ENCODE measurements around the gene TUBB2B. TPM values are rescaled to one million over a fixed set of nuclear protein-coding genes. Genes with fewer than 3 reads are reported as not detected.
"Not testable (repeated sequence)": the region's sequence is repeated elsewhere in the genome, so short reads cannot be mapped to it uniquely, and the experiment has no call there.

Gene TUBB2B
- total RNA-seq, 1 donor from 2014 or later, result 6.9 TPM

GRCh38 chr6:3245216-3245615 lies 17.8 kb upstream of the TUBB2B start:
- intact Hi-C loops (cut with DNase I), result no loop called here
- no peak overlapping the region for H3K27ac ChIP-seq
- peaks cover 9% of the 10 kb centered on the region for H3K4me1 ChIP-seq
- no peaks in the 10 kb centered on the region for H3K9me3 ChIP-seq
- no peak for DNase-seq (ENCODE audit: extremely low spot score in 2 of 2)
- TF ChIP-seq POLR2AphosphoS5 (IDR thresholded peaks at IDR 0.05; ENCODE audit: insufficient read depth in 1 of 2, low read depth in 1 of 2) (no peak), POLR2A (IDR thresholded peaks at IDR 0.05) (no peak), CTCF (IDR thresholded peaks at IDR 0.05) (no peak)
- H3K4me3 ChIP-seq, result no peak overlapping the region
- H3K27me3 ChIP-seq, result no peaks in the 10 kb centered on the region
- H3K36me3 ChIP-seq, result no peaks in the 10 kb centered on the region

GRCh38 chr6:3244832-3245161 lies 17.3 kb upstream of the TUBB2B start:
- H3K27ac ChIP-seq; H3K4me3 ChIP-seq; H3K36me3 ChIP-seq; DNase-seq (ENCODE audit: extremely low spot score in 2 of 2); intact Hi-C loops (cut with DNase I); H3K9me3 ChIP-seq; H3K27me3 ChIP-seq; H3K4me1 ChIP-seq: not testable (repeated sequence)

- DNase-seq (ENCODE audit: extremely low spot score in 2 of 2), result no peak
- H3K9me3 ChIP-seq, result no peaks in the 10 kb centered on the region
- no peak overlapping the region for H3K4me3 ChIP-seq
- intact Hi-C loops (cut with DNase I), result no loop called here
- no peaks in the 10 kb centered on the region for H3K36me3 ChIP-seq
- no peaks in the 10 kb centered on the region for H3K27me3 ChIP-seq
- H3K4me1 ChIP-seq, result peaks cover 9% of the 10 kb centered on the region
- no peak overlapping the region for H3K27ac ChIP-seq
- TF ChIP-seq POLR2A (IDR thresholded peaks at IDR 0.05) (no peak), CTCF (IDR thresholded peaks at IDR 0.05) (no peak), POLR2AphosphoS5 (IDR thresholded peaks at IDR 0.05; ENCODE audit: insufficient read depth in 1 of 2, low read depth in 1 of 2) (no peak)
These were observed 16.8 kb upstream of the TUBB2B start for GRCh38 chr6:3244003-3244831.

GRCh38 chr6:3242768-3243167 lies 15.3 kb upstream of the TUBB2B start:
- intact Hi-C loops (cut with DNase I), result no loop called here

GRCh38 chr6:3241745-3242144 lies 14.3 kb upstream of the TUBB2B start:
- H3K36me3 ChIP-seq; H3K27ac ChIP-seq; H3K4me3 ChIP-seq; DNase-seq (ENCODE audit: extremely low spot score in 2 of 2); intact Hi-C loops (cut with DNase I); H3K9me3 ChIP-seq; H3K27me3 ChIP-seq; H3K4me1 ChIP-seq: not testable (repeated sequence)

More at GRCh38 chr6:3242768-3243167, 15.3 kb upstream of the TUBB2B start:
- Histone ChIP-seq H3K4me3 (no peak overlapping the region), H3K4me1 (peaks cover under 1% of the 10 kb centered on the region), H3K27me3 (no peaks in the 10 kb centered on the region), H3K9me3 (no peaks in the 10 kb centered on the region), H3K27ac (no peak overlapping the region), H3K36me3 (no peaks in the 10 kb centered on the region)
- TF ChIP-seq CTCF (IDR thresholded peaks at IDR 0.05) (no peak), POLR2A (IDR thresholded peaks at IDR 0.05) (no peak), POLR2AphosphoS5 (IDR thresholded peaks at IDR 0.05; ENCODE audit: insufficient read depth in 1 of 2, low read depth in 1 of 2) (no peak)
- DNase-seq (ENCODE audit: extremely low spot score in 2 of 2), result no peak

GRCh38 chr6:3240595-3240994 lies 13.1 kb upstream of the TUBB2B start:
- TF ChIP-seq CTCF (IDR thresholded peaks at IDR 0.05), result no peak
- TF ChIP-seq POLR2A (IDR thresholded peaks at IDR 0.05), result no peak
- no peak for TF ChIP-seq POLR2AphosphoS5 (IDR thresholded peaks at IDR 0.05; ENCODE audit: insufficient read depth in 1 of 2, low read depth in 1 of 2)
- Histone ChIP-seq H3K4me1 (no peaks in the 10 kb centered on the region), H3K27ac (no peak overlapping the region), H3K27me3 (no peaks in the 10 kb centered on the region), H3K36me3 (no peaks in the 10 kb centered on the region), H3K4me3 (no peak overlapping the region), H3K9me3 (no peaks in the 10 kb centered on the region)
- intact Hi-C loops (cut with DNase I), result no loop called here
- DNase-seq (ENCODE audit: extremely low spot score in 2 of 2), result no peak

Measured in vagina (tissue), 2 donors.